ENCODE measurements around the gene ARHGEF12. TPM values are rescaled to one million over a fixed set of nuclear protein-coding genes. Genes with fewer than 3 reads are reported as not detected.
A peak's percentile ranks its signal among the peaks of the same experiment; 100 is the strongest.

The ARHGEF12 gene
- total RNA-seq, 1 experiment from 2014 or later, result 132 TPM

- TF ChIP-seq CTCF (conservative IDR thresholded peaks at IDR 0.05; ENCODE audit: low read depth, low read length) (no peak), EZH2 (IDR thresholded peaks at IDR 0.05; ENCODE audit: borderline replicate concordance, low read depth, low read length, poor library complexity, severe bottlenecking) (no peak)
- intact Hi-C loops (cut with micrococcal nuclease; ENCODE audit: unreplicated experiment), result no loop called here
- ChIA-PET CTCF (no interaction called here), POLR2A (ENCODE audit: low non-redundant PET) (no interaction called here)
- DNase-seq (ENCODE audit: low spot score), result no peak
- H3K4me3 ChIP-seq (ENCODE audit: low read depth, low read length, poor library complexity, severe bottlenecking), result no peak overlapping the region
- peaks cover 33% of the 10 kb centered on the region for H3K4me1 ChIP-seq (ENCODE audit: insufficient read depth, low read length, poor library complexity, severe bottlenecking)
- no peak overlapping the region for H3K27ac ChIP-seq (ENCODE audit: low read depth, low read length, poor library complexity, severe bottlenecking)
- no peaks in the 10 kb centered on the region for H3K27me3 ChIP-seq (replicated peaks; ENCODE audit: insufficient read depth, low read depth, low read length, poor library complexity)
- no peaks in the 10 kb centered on the region for H3K9me3 ChIP-seq (ENCODE audit: low read depth, low read length, poor library complexity, severe bottlenecking)
- H3K36me3 ChIP-seq (ENCODE audit: insufficient read depth, low read length, poor library complexity, severe bottlenecking), result peaks cover 14% of the 10 kb centered on the region
- BruUV-seq (replicated peaks), result no TSS peak
Measured at GRCh38 chr11:120327311-120327710, 8.9 kb upstream of the ARHGEF12 start.

- CTCF ChIA-PET, result no interaction called here
- POLR2A ChIA-PET (ENCODE audit: low non-redundant PET), result interaction anchor here (0.6 kb wide), 1 partner anchor 93 kb away, joined by 4 read pairs; no protein-coding TSS in a partner anchor
- DNase-seq (ENCODE audit: low spot score), result peak; percentile 42
- Histone ChIP-seq H3K27ac (ENCODE audit: low read depth, low read length, poor library complexity, severe bottlenecking) (no peak overlapping the region), H3K4me1 (ENCODE audit: insufficient read depth, low read length, poor library complexity, severe bottlenecking) (peaks cover 47% of the 10 kb centered on the region), H3K36me3 (ENCODE audit: insufficient read depth, low read length, poor library complexity, severe bottlenecking) (peaks cover 14% of the 10 kb centered on the region), H3K9me3 (ENCODE audit: low read depth, low read length, poor library complexity, severe bottlenecking) (no peaks in the 10 kb centered on the region), H3K27me3 (replicated peaks; ENCODE audit: insufficient read depth, low read depth, low read length, poor library complexity) (no peaks in the 10 kb centered on the region), H3K4me3 (ENCODE audit: low read depth, low read length, poor library complexity, severe bottlenecking) (no peak overlapping the region)
- intact Hi-C loops (cut with micrococcal nuclease; ENCODE audit: unreplicated experiment), result no loop called here
- TF ChIP-seq CTCF (conservative IDR thresholded peaks at IDR 0.05; ENCODE audit: low read depth, low read length), result no peak
- TF ChIP-seq EZH2 (IDR thresholded peaks at IDR 0.05; ENCODE audit: borderline replicate concordance, low read depth, low read length, poor library complexity, severe bottlenecking), result no peak
- no TSS peak for BruUV-seq (replicated peaks)
Measured at GRCh38 chr11:120329556-120329955, 6.7 kb upstream of the ARHGEF12 start.

GRCh38 chr11:120330045-120330444 is 6.2 kb upstream of the ARHGEF12 start:
- H3K27ac ChIP-seq (ENCODE audit: low read depth, low read length, poor library complexity, severe bottlenecking), result no peak overlapping the region
- no peaks in the 10 kb centered on the region for H3K27me3 ChIP-seq (replicated peaks; ENCODE audit: insufficient read depth, low read depth, low read length, poor library complexity)
- no TSS peak for BruUV-seq (replicated peaks)
- no peak for TF ChIP-seq EZH2 (IDR thresholded peaks at IDR 0.05; ENCODE audit: borderline replicate concordance, low read depth, low read length, poor library complexity, severe bottlenecking)
- TF ChIP-seq CTCF (conservative IDR thresholded peaks at IDR 0.05; ENCODE audit: low read depth, low read length), result no peak
- intact Hi-C loops (cut with micrococcal nuclease; ENCODE audit: unreplicated experiment), result loop anchor here (10.0 kb wide), 2 partner anchors 475 to 625 kb away; no protein-coding TSS in a partner anchor
- H3K9me3 ChIP-seq (ENCODE audit: low read depth, low read length, poor library complexity, severe bottlenecking), result no peaks in the 10 kb centered on the region
- H3K4me1 ChIP-seq (ENCODE audit: insufficient read depth, low read length, poor library complexity, severe bottlenecking), result peaks cover 42% of the 10 kb centered on the region
- no peak overlapping the region for H3K4me3 ChIP-seq (ENCODE audit: low read depth, low read length, poor library complexity, severe bottlenecking)
- no peak for DNase-seq (ENCODE audit: low spot score)
- POLR2A ChIA-PET (ENCODE audit: low non-redundant PET), result no interaction called here
- H3K36me3 ChIP-seq (ENCODE audit: insufficient read depth, low read length, poor library complexity, severe bottlenecking), result peaks cover 14% of the 10 kb centered on the region
- CTCF ChIA-PET, result no interaction called here
